Measurements from ENCODE around the gene TMEM139.

TMEM139 gene

DNA sequence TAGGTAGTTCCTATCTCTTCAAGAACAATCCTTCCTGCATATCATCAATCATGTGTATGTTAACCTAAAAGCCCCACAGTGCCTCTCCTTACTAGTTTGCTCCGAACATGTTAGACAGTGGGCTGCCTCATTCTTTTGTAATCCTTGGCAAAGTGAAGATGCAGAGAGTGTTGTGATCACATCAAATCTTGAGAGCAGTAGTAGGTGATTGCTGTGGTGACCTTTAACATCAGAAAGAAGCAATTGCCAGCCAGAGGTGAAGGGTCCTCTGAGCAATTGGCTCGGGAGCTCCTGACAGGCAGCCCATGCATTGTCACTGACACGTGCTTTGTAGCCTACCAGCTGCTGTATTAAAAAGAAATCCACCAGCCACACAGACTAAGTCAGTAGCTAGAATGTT lies 41.1 kb upstream of the TMEM139 start:
- TF ChIP-seq, protein P1, sequence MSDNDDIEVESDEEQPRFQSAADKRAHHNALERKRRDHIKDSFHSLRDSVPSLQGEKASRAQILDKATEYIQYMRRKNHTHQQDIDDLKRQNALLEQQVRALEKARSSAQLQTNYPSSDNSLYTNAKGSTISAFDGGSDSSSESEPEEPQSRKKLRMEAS (IDR thresholded peaks at IDR 0.05; ENCODE audit: low read depth, low read length): no peak
- TF ChIP-seq POLR2A (IDR thresholded peaks at IDR 0.05; ENCODE audit: extremely low read depth, insufficient read length) (no peak), MYC (IDR thresholded peaks at IDR 0.05; ENCODE audit: low read depth, low read length) (no peak)
- TF ChIP-seq, protein P2, sequence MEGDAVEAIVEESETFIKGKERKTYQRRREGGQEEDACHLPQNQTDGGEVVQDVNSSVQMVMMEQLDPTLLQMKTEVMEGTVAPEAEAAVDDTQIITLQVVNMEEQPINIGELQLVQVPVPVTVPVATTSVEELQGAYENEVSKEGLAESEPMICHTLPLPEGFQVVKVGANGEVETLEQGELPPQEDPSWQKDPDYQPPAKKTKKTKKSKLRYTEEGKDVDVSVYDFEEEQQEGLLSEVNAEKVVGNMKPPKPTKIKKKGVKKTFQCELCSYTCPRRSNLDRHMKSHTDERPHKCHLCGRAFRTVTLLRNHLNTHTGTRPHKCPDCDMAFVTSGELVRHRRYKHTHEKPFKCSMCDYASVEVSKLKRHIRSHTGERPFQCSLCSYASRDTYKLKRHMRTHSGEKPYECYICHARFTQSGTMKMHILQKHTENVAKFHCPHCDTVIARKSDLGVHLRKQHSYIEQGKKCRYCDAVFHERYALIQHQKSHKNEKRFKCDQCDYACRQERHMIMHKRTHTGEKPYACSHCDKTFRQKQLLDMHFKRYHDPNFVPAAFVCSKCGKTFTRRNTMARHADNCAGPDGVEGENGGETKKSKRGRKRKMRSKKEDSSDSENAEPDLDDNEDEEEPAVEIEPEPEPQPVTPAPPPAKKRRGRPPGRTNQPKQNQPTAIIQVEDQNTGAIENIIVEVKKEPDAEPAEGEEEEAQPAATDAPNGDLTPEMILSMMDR (IDR thresholded peaks at IDR 0.05; ENCODE audit: low read depth, low read length): no peak
- no peak for DNase-seq (ENCODE audit: low read depth)
- H3K4me3 ChIP-seq (ENCODE audit: low read depth, low read length): no peak overlapping the region

DNA sequence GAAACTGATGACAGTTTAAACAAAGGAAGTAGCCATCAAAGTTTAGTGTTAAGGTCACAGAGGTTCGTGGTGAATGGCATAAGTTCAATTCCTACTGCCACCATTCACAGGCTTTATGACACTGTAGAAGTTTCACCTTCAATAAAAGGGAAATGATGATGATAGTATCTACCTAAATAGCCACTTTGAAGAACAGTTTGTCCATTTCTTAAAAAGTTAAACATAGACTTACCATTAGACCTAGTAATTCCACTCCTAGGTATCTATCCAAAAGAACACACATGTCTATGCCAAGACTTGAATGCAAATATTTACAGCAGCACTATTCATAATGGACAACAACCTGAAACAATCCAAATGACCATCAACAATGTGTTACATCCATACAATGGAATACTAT lies 40.4 kb upstream of the TMEM139 start:
- TF ChIP-seq POLR2A (IDR thresholded peaks at IDR 0.05; ENCODE audit: extremely low read depth, insufficient read length): no peak
- no peak for DNase-seq (ENCODE audit: low read depth)
- no peak overlapping the region for H3K4me3 ChIP-seq (ENCODE audit: low read depth, low read length)

DNA sequence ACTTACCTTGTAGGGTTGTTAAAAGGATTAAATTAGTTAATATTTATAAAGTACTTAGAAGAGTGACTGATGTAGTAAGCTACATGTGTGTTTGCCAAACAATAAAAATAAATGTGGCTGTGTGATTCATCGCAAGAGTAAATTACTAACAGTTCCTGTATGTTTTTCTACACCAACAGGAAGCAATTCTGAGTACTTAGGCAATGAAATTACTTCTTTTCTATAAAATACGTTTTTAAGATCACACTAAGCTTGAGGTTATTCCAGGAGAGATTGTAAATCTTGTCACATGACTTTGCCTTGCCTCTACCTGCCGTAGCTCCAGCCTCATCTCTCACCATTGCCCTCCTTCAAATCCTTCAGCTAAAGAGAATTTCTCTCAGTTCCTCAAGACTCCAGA lies 39.6 kb upstream of the TMEM139 start:
- peak; percentile 50 for DNase-seq (ENCODE audit: low read depth)
- no peak overlapping the region for H3K4me3 ChIP-seq (ENCODE audit: low read depth, low read length)
- TF ChIP-seq, protein P2 (IDR thresholded peaks at IDR 0.05; ENCODE audit: low read depth, low read length): no peak
- TF ChIP-seq POLR2A (IDR thresholded peaks at IDR 0.05; ENCODE audit: extremely low read depth, insufficient read length): no peak
- TF ChIP-seq MYC (IDR thresholded peaks at IDR 0.05; ENCODE audit: low read depth, low read length): no peak

DNA sequence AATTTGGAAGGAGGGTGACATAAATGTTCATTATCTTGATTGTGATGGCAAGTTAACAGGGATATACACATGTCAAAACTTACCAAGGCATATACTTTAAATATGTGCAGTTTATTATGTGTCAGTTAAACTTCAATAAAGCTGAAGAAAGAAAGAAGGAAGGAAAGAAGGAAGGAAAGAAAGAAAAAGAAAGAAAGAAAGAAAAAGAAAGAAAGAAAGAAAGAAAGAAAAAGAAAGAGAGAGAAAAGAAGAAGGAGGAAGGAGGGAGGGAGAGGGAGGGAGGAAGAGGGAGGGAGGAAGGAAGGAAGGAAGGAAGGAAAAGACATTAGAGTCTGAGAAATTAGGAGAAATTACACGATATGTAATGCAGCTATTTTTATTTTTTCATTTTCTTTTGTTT lies 37.4 kb upstream of the TMEM139 start:
- TF ChIP-seq, protein P2 (IDR thresholded peaks at IDR 0.05; ENCODE audit: low read depth, low read length): no peak
- no peak for TF ChIP-seq MYC (IDR thresholded peaks at IDR 0.05; ENCODE audit: low read depth, low read length)
- TF ChIP-seq, protein P1 (IDR thresholded peaks at IDR 0.05; ENCODE audit: low read depth, low read length): no peak
- no peak for TF ChIP-seq POLR2A (IDR thresholded peaks at IDR 0.05; ENCODE audit: extremely low read depth, insufficient read length)
- no peak overlapping the region for H3K4me3 ChIP-seq (ENCODE audit: low read depth, low read length)
- DNase-seq (ENCODE audit: low read depth): no peak

DNA sequence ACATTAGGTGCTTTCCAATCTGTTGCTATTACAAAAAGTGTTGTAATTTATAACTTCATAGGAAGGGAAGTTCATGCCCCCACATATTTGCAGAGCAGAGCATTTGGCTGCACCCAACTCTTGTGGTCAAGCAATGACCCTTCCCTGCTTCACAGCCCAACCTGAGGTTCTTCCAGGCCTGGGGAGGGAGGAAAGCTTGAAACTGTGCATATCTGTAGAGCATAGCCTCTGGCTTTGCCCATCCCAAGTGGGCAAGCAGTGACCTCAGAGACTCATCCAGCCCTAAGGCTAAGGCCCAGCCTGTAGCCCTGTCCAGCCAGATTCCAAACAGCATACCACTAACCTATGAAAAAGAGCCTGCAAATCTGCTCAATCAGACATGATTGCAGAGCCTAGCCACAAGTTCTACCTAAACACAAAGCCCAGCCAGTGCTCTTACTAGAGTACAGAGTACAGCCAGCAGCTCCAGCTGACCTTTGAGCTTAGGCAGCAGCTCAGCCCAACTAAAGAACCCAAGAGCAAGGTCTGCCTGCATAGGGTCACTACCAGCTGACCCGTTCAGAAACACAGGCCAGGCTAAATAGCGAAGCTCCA lies 35.9 kb upstream of the TMEM139 start:
- no peak overlapping the region for H3K4me3 ChIP-seq (ENCODE audit: low read depth, low read length)
- DNase-seq (ENCODE audit: low read depth): peak; percentile 48
- TF ChIP-seq MYC (IDR thresholded peaks at IDR 0.05; ENCODE audit: low read depth, low read length) (no peak), POLR2A (IDR thresholded peaks at IDR 0.05; ENCODE audit: extremely low read depth, insufficient read length) (no peak)
- TF ChIP-seq, protein P2 (IDR thresholded peaks at IDR 0.05; ENCODE audit: low read depth, low read length): no peak
- TF ChIP-seq, protein P1 (IDR thresholded peaks at IDR 0.05; ENCODE audit: low read depth, low read length): no peak

DNA sequence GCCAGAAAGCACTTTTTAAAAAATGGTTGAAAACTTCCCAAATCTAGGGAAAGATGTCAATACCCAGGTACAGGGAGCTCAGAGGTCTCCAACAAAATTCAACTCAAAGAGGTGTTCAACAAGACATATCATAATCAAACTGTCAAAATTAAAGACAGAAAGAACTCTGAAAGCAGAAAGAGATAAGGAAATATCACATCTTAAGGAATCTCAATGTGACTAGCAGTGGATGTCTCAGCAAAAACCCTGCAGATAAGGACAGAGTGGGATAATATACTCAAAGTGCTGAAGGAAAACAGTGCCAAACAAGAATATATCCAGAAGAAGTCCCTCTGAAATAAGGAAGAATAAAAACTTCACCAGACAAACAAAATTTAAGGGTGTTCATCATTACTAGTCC lies 34.6 kb upstream of the TMEM139 start:
- no peak overlapping the region for H3K4me3 ChIP-seq (ENCODE audit: low read depth, low read length)
- TF ChIP-seq, protein P2 (IDR thresholded peaks at IDR 0.05; ENCODE audit: low read depth, low read length): no peak
- no peak for TF ChIP-seq POLR2A (IDR thresholded peaks at IDR 0.05; ENCODE audit: extremely low read depth, insufficient read length)
- no peak for TF ChIP-seq MYC (IDR thresholded peaks at IDR 0.05; ENCODE audit: low read depth, low read length)
- TF ChIP-seq, protein P1 (IDR thresholded peaks at IDR 0.05; ENCODE audit: low read depth, low read length): no peak

More for the DNA sequence above, 34.6 kb upstream of the TMEM139 start:
- DNase-seq (ENCODE audit: low read depth): no peak

Measured in NB4 (cell line).